Uterus (tissue), 2 donors: Measurements from ENCODE around the gene CNOT4.
A peak's percentile ranks its signal among the peaks of the same experiment; 100 is the strongest.

Experiments
- POLR2A ChIP-seq, 2 donors: fragments of 450-650 bp; IDR thresholded peaks; one replicate each; pipeline ENCODE4 v1.6.1; 2016; ENCODE audit warnings: antibody characterized with exemption in 2 of 2, mild to moderate bottlenecking in 1 of 2, moderate library complexity in 1 of 2
- TF ChIP-seq, protein P1 (sequence below), 4 experiments: fragments of 200-600 bp in 2 of 4; fragments of 450-650 bp in 2 of 4; sonication (generic) in 2 of 4; IDR thresholded peaks; one replicate each; pipeline ENCODE4 v1.5.1; 2016 to 2019; ENCODE audit warnings: antibody characterized with exemption in 4 of 4, mild to moderate bottlenecking in 2 of 4, moderate library complexity in 1 of 4

DNA sequence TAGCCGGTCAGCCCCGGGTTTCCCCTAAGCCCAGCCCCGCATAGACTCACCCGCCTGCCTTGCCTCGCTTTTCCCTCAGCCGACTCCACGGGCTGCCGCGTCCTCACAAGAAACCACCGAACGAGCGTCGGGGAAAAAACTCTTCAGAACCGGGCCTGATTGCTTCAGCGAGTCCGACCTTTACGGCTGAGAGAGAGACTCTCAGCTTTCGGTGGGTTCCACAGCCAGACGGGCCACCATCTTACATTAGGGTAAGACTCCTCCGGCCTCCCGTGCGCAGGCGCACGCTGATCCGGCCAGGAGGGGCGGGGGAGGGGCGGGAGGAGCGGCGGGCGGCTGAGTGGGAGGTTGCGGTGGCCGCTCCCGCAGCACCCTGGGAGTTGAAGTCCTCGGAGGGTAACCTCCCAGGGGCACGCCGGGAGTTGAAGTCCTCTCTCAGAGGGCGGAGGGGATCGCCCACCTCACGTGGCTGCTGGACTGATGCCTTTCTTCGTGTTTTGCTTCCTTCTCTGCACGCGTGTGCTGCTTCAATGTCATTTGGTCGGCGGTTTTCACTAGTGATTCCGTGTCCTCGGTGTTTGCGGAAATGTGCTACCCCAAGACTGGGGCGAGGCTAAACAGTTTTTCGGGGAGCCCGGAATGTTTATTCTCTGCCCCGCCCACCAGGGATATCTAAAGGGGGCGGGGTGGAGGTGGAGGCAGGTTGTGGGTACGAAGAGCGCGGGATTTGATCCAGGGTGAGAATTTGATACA lies at the start of gene CNOT4:
- TF ChIP-seq POLR2A (IDR thresholded peaks at IDR 0.05), result peak; percentile 55 to 62
- TF ChIP-seq, protein P1, sequence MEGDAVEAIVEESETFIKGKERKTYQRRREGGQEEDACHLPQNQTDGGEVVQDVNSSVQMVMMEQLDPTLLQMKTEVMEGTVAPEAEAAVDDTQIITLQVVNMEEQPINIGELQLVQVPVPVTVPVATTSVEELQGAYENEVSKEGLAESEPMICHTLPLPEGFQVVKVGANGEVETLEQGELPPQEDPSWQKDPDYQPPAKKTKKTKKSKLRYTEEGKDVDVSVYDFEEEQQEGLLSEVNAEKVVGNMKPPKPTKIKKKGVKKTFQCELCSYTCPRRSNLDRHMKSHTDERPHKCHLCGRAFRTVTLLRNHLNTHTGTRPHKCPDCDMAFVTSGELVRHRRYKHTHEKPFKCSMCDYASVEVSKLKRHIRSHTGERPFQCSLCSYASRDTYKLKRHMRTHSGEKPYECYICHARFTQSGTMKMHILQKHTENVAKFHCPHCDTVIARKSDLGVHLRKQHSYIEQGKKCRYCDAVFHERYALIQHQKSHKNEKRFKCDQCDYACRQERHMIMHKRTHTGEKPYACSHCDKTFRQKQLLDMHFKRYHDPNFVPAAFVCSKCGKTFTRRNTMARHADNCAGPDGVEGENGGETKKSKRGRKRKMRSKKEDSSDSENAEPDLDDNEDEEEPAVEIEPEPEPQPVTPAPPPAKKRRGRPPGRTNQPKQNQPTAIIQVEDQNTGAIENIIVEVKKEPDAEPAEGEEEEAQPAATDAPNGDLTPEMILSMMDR (IDR thresholded peaks at IDR 0.05), result peak in 1 of 4 experiments; percentile 6
